ENCODE data around the gene AIFM3. TPM values are rescaled to one million over a fixed set of nuclear protein-coding genes. Genes with fewer than 3 reads are reported as not detected.

Gene AIFM3
- total and polyA plus RNA-seq, 2 of the 13 experiments (the other 11 are each of a cell fraction or from before 2014, with no cell fraction given) = 9.0 to 15.3 TPM

- Histone ChIP-seq H3K9ac (ENCODE audit: insufficient read depth, low read depth, low read length) (no peak overlapping the region), H3K4me3 (replicated peaks in 1 of 3; ENCODE audit: insufficient read depth in 1 of 3, low read depth in 2 of 3, low read length in 3 of 3) (no peak overlapping the region), H3K27me3 (ENCODE audit: control insufficient read depth in 1 of 2, insufficient read depth in 2 of 2, low read length in 2 of 2) (no peaks in the 10 kb centered on the region), H3K79me2 (ENCODE audit: insufficient read depth, low read length) (peaks cover 91% of the 10 kb centered on the region), H4K20me1 (ENCODE audit: insufficient read depth, low read length) (peaks cover 95% of the 10 kb centered on the region), H3K4me1 (ENCODE audit: insufficient read depth, low read length) (peaks cover 91% of the 10 kb centered on the region), H3K36me3 (replicated peaks in 1 of 2; ENCODE audit: control insufficient read depth in 1 of 2, insufficient read depth in 2 of 2, low read length in 2 of 2) (peaks cover 16 to 62% of the 10 kb centered on the region in 2 experiments), H2AFZ (ENCODE audit: low read length) (no peak overlapping the region), H3K27ac (ENCODE audit: extremely low read length, insufficient read depth, low read length) (no peak overlapping the region), H3K4me2 (ENCODE audit: low read depth, low read length) (no peak overlapping the region), H3K9me3 (ENCODE audit: low read length) (no peaks in the 10 kb centered on the region)
- FAIRE-seq = no peak
- in situ Hi-C loops (cut with HindIII; ENCODE audit: extremely low pct_ligation_motif_present, low pct_unique_long_range_greater_than_20kb) = no loop called here
- no peak for DNase-seq (ENCODE audit: low spot score)
- intact Hi-C loops (cut with micrococcal nuclease; ENCODE audit: unreplicated experiment) = no loop called here
- TF ChIP-seq ATF5 (CRISPR knock-in tag; IDR thresholded peaks at IDR 0.05; ENCODE audit: low read depth) (no peak), ATF1 (CRISPR knock-in tag; IDR thresholded peaks at IDR 0.05) (no peak), BRF2 (CRISPR knock-in tag; IDR thresholded peaks at IDR 0.05) (no peak), ZFP37 (CRISPR knock-in tag; IDR thresholded peaks at IDR 0.05; ENCODE audit: borderline replicate concordance) (no peak), ZMYM2 (CRISPR knock-in tag; IDR thresholded peaks at IDR 0.05) (no peak), ZBTB10 (CRISPR knock-in tag; IDR thresholded peaks at IDR 0.05; ENCODE audit: borderline replicate concordance) (no peak), ERF (CRISPR knock-in tag; IDR thresholded peaks at IDR 0.05) (no peak), ZNF333 (CRISPR knock-in tag; IDR thresholded peaks at IDR 0.05; ENCODE audit: borderline replicate concordance) (no peak), CCDC6 (CRISPR knock-in tag; IDR thresholded peaks at IDR 0.05) (no peak), ZBTB3 (CRISPR knock-in tag; IDR thresholded peaks at IDR 0.05; ENCODE audit: borderline replicate concordance, low read depth) (no peak), ZNF3 (CRISPR knock-in tag; IDR thresholded peaks at IDR 0.05) (no peak), ZNF225 (CRISPR knock-in tag; IDR thresholded peaks at IDR 0.05) (no peak)
- WGBS (ENCODE audit: low lambda C conversion rate) = 92% methylated on average over 3 of the region's 3 CpGs
- BruUV-seq (replicated peaks) = no TSS peak
- CTCF ChIA-PET (ENCODE audit: low intra/inter-chr PET ratio, low total read pairs) = no interaction called here
- POLR2A ChIA-PET = no interaction called here
- ATAC-seq = no peak
These were observed 26.8 kb upstream of the AIFM3 start for GRCh38 chr22:20940186-20940651.
